CD8-positive, alpha-beta memory T cell (primary cell): ENCODE measurements around the gene ZFYVE26. TPM values are rescaled to one million over a fixed set of nuclear protein-coding genes. Genes with fewer than 3 reads are reported as not detected.
"Not testable (repeated sequence)": the region's sequence is repeated elsewhere in the genome, so short reads cannot be mapped to it uniquely, and the experiment has no call there.

Experiments used
- CTCF ChIA-PET: fragments of 350-600 bp; sonication (Branson Sonifier 250); formaldehyde crosslinking; loops from one replicate; lab custom pipeline; 2021; ENCODE audit warnings: antibody characterized with exemption; lab: Charles Lee
- POLR2A ChIA-PET: fragments of 350-600 bp; sonication (Branson Sonifier 250); formaldehyde crosslinking; loops from one replicate; lab custom pipeline; 2021; ENCODE audit warnings: antibody characterized with exemption; lab: Charles Lee
- DNase-seq, 5 donors: peaks; one replicate each; pipeline versions ENCODE4 v3.0.0 to v3.0.0-alpha.2; 2020 to 2022; ENCODE audit warnings: mixed read lengths in 1 of 5
- H3K27ac ChIP-seq: one replicate; pipeline ENCODE4 v1.7.0; 2013; ENCODE audit warnings: low read depth, mild to moderate bottlenecking, low read length, moderate library complexity
- H3K27me3 ChIP-seq: 2 replicates; pipeline ENCODE4 v1.7.0; 2013; ENCODE audit warnings: low read length, mild to moderate bottlenecking; ENCODE audit not compliant: insufficient read depth, poor library complexity, severe bottlenecking
- H3K36me3 ChIP-seq: 2 replicates; pipeline ENCODE4 v1.7.0; 2013; ENCODE audit warnings: mild to moderate bottlenecking, low read length, moderate library complexity; ENCODE audit not compliant: insufficient read depth
- H3K4me1 ChIP-seq: 2 replicates; pipeline ENCODE4 v1.7.0; 2013; ENCODE audit warnings: mild to moderate bottlenecking, low read length, moderate library complexity; ENCODE audit not compliant: insufficient read depth
- H3K4me3 ChIP-seq: 2 replicates; pipeline ENCODE4 v1.7.0; 2013; ENCODE audit warnings: mild to moderate bottlenecking, low read length
- H3K9me3 ChIP-seq: 2 replicates; pipeline ENCODE4 v1.7.0; 2013; ENCODE audit warnings: mild to moderate bottlenecking, low read length
- H3K27ac Mint-ChIP-seq, 8 donors: one replicate each; pipeline ENCODE4 v1.8.0; 2020 to 2021; ENCODE audit warnings: mixed read lengths in 8 of 8, mild to moderate bottlenecking in 6 of 8, inconsistent platforms in 3 of 8, moderate library complexity in 3 of 8
- H3K27me3 Mint-ChIP-seq, 2 donors: one replicate each; pipeline ENCODE4 v1.8.0; 2020 to 2021; ENCODE audit warnings: mixed read lengths in 2 of 2, mild to moderate bottlenecking in 1 of 2, moderate library complexity in 1 of 2
- H3K36me3 Mint-ChIP-seq, 3 donors: one replicate each; pipeline ENCODE4 v1.8.0; 2020 to 2021; ENCODE audit warnings: mixed read lengths in 3 of 3, inconsistent platforms in 1 of 3, mild to moderate bottlenecking in 1 of 3
- H3K4me1 Mint-ChIP-seq, 3 donors: one replicate each; pipeline ENCODE4 v1.8.0; 2020 to 2021; ENCODE audit warnings: mixed read lengths in 3 of 3, inconsistent platforms in 1 of 3, mild to moderate bottlenecking in 1 of 3
- H3K4me3 Mint-ChIP-seq, 7 donors: one replicate each; pipeline ENCODE4 v1.8.0; 2020 to 2021; ENCODE audit warnings: mixed read lengths in 7 of 7, mild to moderate bottlenecking in 6 of 7, moderate library complexity in 4 of 7, inconsistent platforms in 2 of 7
- H3K9me3 Mint-ChIP-seq, 5 donors: one replicate each; pipeline ENCODE4 v1.8.0; 2020 to 2022; ENCODE audit warnings: mixed read lengths in 5 of 5, mild to moderate bottlenecking in 3 of 5, moderate library complexity in 2 of 5, inconsistent platforms in 1 of 5
- polyA plus RNA-seq: library from polyadenylated mRNA; unstranded; fragments of 300-500 nt; fragmentation: Illumina TruSeq; gene quantifications from one replicate; pipeline ENCODE4 v1.2.3, GENCODE V29; 2021
- total RNA-seq, 2 experiments: library from RNA; stranded (reverse); gene quantifications; one replicate each; pipeline ENCODE4 v1.2.3, GENCODE V29; 2021

The ZFYVE26 gene
- total and polyA plus RNA-seq, 3 experiments from 2014 or later, result 4.1 to 19.9 (median 19.0) TPM

GRCh38 chr14:67727361-67727760, 89.0 kb downstream of the ZFYVE26 start:
- H3K4me3 Mint-ChIP-seq, result no peak overlapping the region
- Histone ChIP-seq H3K9me3 (no peaks in the 10 kb centered on the region), H3K4me1 (no peaks in the 10 kb centered on the region), H3K4me3 (no peak overlapping the region), H3K36me3 (no peaks in the 10 kb centered on the region), H3K27me3 (peaks cover 14% of the 10 kb centered on the region), H3K27ac (no peak overlapping the region)
- H3K36me3 Mint-ChIP-seq, result peaks cover 0 to 6% (median 0%) of the 10 kb centered on the region in 3 donors
- ChIA-PET CTCF (interaction anchor here (1.4 kb wide), 1 partner anchor 16 kb away, joined by 4 read pairs; no protein-coding TSS in a partner anchor), POLR2A (no interaction called here)
- peaks cover 16 to 34% of the 10 kb centered on the region in 2 donors for H3K27me3 Mint-ChIP-seq
- H3K27ac Mint-ChIP-seq, result no peak overlapping the region
- DNase-seq, result no peak
- H3K9me3 Mint-ChIP-seq, result no peaks in the 10 kb centered on the region
- H3K4me1 Mint-ChIP-seq, result peaks cover 3 to 7% (median 4%) of the 10 kb centered on the region in 3 donors

DNA sequence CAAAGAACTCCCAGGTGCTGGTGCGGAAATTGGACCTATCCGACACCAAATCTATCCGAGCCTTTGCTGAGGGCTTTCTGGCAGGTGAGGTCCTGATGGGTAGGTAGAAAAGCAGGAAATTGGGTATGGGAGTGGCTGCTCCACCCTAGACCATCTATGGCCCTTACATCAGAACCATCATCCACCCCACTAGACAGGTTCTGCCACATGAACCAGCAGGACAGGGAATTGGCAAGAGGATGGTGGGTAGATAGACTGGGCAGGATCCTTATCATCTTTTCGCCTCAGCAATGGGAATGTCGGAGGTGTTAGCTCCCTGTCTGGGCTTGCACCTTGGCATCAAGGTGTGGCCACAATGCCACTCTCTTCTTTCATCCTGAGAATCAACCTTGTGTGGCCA, 91.2 kb downstream of the ZFYVE26 start:
- H3K27me3 Mint-ChIP-seq, result peaks cover 16 to 45% of the 10 kb centered on the region in 2 donors
- CTCF ChIA-PET, result no interaction called here

GRCh38 chr14:67722293-67722692, 94.1 kb downstream of the ZFYVE26 start:
- peaks cover 16 to 50% of the 10 kb centered on the region in 2 donors for H3K27me3 Mint-ChIP-seq
- H3K27ac Mint-ChIP-seq, result peak overlapping the region in 1 of 8 donors; percentile 40
- no peak for DNase-seq
- ChIA-PET POLR2A (no interaction called here), CTCF (no interaction called here)
- no peaks in the 10 kb centered on the region for H3K4me1 ChIP-seq
- peaks cover 14% of the 10 kb centered on the region for H3K27me3 ChIP-seq
- H3K36me3 Mint-ChIP-seq, result no peaks in the 10 kb centered on the region
- H3K4me1 Mint-ChIP-seq, result peaks cover 3 to 10% (median 5%) of the 10 kb centered on the region in 3 donors
- H3K9me3 ChIP-seq, result no peaks in the 10 kb centered on the region
- H3K4me3 Mint-ChIP-seq, result no peak overlapping the region
- no peak overlapping the region for H3K27ac ChIP-seq
- no peaks in the 10 kb centered on the region for H3K9me3 Mint-ChIP-seq
- no peak overlapping the region for H3K4me3 ChIP-seq
- H3K36me3 ChIP-seq, result no peaks in the 10 kb centered on the region

More for the DNA sequence above, 91.2 kb downstream of the ZFYVE26 start:
- H3K4me1 ChIP-seq, result no peaks in the 10 kb centered on the region
- no peak for DNase-seq
- Mint-ChIP-seq H3K36me3 (peaks cover 0 to 6% (median 0%) of the 10 kb centered on the region in 3 donors), H3K9me3 (no peaks in the 10 kb centered on the region), H3K27ac (no peak overlapping the region), H3K4me1 (peaks cover 3 to 10% (median 5%) of the 10 kb centered on the region in 3 donors), H3K4me3 (no peak overlapping the region)
- H3K4me3 ChIP-seq, result no peak overlapping the region
- H3K36me3 ChIP-seq, result no peaks in the 10 kb centered on the region
- H3K27ac ChIP-seq, result no peak overlapping the region
- no peaks in the 10 kb centered on the region for H3K9me3 ChIP-seq
- H3K27me3 ChIP-seq, result peaks cover 14% of the 10 kb centered on the region
- POLR2A ChIA-PET, result no interaction called here

DNA sequence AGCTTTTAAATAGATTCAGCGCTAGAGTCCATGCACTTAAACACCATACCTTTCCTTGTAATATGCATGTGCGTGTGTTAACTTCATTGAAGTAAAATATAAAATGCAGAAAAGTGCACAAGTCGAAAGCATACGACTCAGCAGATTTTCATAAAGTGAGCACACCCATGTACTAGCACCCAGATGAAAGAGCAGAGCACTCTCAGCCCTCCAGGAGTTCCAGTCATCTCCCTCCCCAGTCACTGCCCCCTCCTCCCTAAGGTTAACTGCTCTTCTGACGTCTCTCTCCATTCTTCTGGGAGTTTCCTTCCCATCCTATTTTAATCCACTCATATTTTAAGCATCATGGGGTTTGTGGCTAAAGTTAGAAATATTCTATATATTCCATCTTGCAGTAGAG, 94.5 kb downstream of the ZFYVE26 start:
- Mint-ChIP-seq H3K27ac (no peak overlapping the region), H3K36me3 (no peaks in the 10 kb centered on the region), H3K4me3 (no peak overlapping the region), H3K4me1 (peaks cover 3 to 10% (median 5%) of the 10 kb centered on the region in 3 donors), H3K27me3 (peaks cover 16 to 50% of the 10 kb centered on the region in 2 donors), H3K9me3 (no peaks in the 10 kb centered on the region)
- Histone ChIP-seq H3K4me3 (no peak overlapping the region), H3K9me3 (no peaks in the 10 kb centered on the region), H3K27me3 (peaks cover 14% of the 10 kb centered on the region), H3K4me1 (no peaks in the 10 kb centered on the region), H3K36me3 (no peaks in the 10 kb centered on the region), H3K27ac (no peak overlapping the region)
- POLR2A ChIA-PET, result no interaction called here
- CTCF ChIA-PET, result no interaction called here
- no peak for DNase-seq

GRCh38 chr14:67719866-67720265, 96.5 kb downstream of the ZFYVE26 start:
- H3K4me1 Mint-ChIP-seq, result peaks cover 3 to 10% (median 5%) of the 10 kb centered on the region in 3 donors
- H3K4me3 Mint-ChIP-seq, result no peak overlapping the region
- DNase-seq, result no peak
- no peaks in the 10 kb centered on the region for H3K36me3 Mint-ChIP-seq
- H3K4me3 ChIP-seq, result no peak overlapping the region
- H3K4me1 ChIP-seq, result no peaks in the 10 kb centered on the region
- no peak overlapping the region for H3K27ac Mint-ChIP-seq
- CTCF ChIA-PET, result no interaction called here
- no peaks in the 10 kb centered on the region for H3K9me3 Mint-ChIP-seq
- no peak overlapping the region for H3K27ac ChIP-seq
- POLR2A ChIA-PET, result no interaction called here
- H3K9me3 ChIP-seq, result no peaks in the 10 kb centered on the region
- no peaks in the 10 kb centered on the region for H3K36me3 ChIP-seq
- peaks cover 9% of the 10 kb centered on the region for H3K27me3 ChIP-seq
- H3K27me3 Mint-ChIP-seq, result peaks cover 14 to 38% of the 10 kb centered on the region in 2 donors

DNA sequence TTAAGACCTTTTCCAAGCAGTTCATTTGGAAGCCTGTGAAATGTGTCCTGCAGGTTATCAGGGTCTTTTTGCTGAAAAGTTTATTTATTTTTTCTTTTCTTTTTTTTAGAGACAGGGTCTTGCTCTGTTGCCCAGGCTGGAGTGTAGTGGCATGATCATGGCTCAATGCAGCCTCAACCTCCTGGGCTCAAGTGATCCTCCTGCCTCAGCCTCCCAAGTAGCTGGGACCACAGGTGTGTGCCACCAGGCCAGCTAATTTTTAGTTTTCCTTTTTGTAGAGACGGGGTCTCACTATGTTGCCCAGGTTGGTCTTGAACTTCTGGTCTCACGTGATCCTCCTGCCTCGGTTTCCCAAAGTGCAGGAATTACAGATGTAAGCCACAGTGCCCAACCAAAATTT, 97.0 kb downstream of the ZFYVE26 start:
- H3K27ac Mint-ChIP-seq, H3K4me3 ChIP-seq, POLR2A ChIA-PET, H3K9me3 Mint-ChIP-seq, H3K36me3 ChIP-seq, H3K27ac ChIP-seq, H3K9me3 ChIP-seq, H3K4me1 ChIP-seq, H3K27me3 ChIP-seq, CTCF ChIA-PET, H3K36me3 Mint-ChIP-seq, DNase-seq, H3K4me3 Mint-ChIP-seq: not testable (repeated sequence)
- H3K4me1 Mint-ChIP-seq, result peaks cover 3 to 10% (median 5%) of the 10 kb centered on the region in 3 donors
- H3K27me3 Mint-ChIP-seq, result peaks cover 9 to 35% of the 10 kb centered on the region in 2 donors

DNA sequence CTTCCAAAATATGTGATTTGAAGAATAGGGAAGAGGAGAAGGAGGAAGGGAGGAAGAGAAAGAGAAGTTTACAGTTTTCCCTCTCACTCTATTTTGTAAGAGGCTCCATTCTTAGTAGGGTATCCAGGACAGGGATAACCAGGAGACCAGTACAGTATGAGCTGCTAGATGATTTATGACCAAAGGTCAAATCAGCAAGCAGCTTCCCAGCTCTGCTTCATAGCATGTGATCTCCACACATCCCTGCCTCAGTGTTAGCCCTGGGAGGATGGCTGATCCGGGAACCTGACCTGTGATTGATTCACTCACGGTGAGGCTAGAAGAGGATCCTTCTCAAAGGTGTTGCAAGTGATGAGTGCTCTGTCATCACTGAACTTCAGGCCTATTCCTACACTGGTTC, 98.1 kb downstream of the ZFYVE26 start:
- ChIA-PET CTCF (no interaction called here), POLR2A (no interaction called here)
- H3K36me3 Mint-ChIP-seq, result no peaks in the 10 kb centered on the region
- no peaks in the 10 kb centered on the region for H3K9me3 ChIP-seq
- peaks cover 3 to 10% (median 5%) of the 10 kb centered on the region in 3 donors for H3K4me1 Mint-ChIP-seq
- no peak overlapping the region for H3K27ac Mint-ChIP-seq
- H3K4me1 ChIP-seq, result no peaks in the 10 kb centered on the region
- no peak overlapping the region for H3K4me3 Mint-ChIP-seq
- H3K36me3 ChIP-seq, result no peaks in the 10 kb centered on the region
- H3K27me3 Mint-ChIP-seq, result peaks cover 6 to 24% of the 10 kb centered on the region in 2 donors
- H3K4me3 ChIP-seq, result no peak overlapping the region
- no peaks in the 10 kb centered on the region for H3K27me3 ChIP-seq
- no peaks in the 10 kb centered on the region for H3K9me3 Mint-ChIP-seq
- no peak overlapping the region for H3K27ac ChIP-seq
- DNase-seq, result no peak

DNA sequence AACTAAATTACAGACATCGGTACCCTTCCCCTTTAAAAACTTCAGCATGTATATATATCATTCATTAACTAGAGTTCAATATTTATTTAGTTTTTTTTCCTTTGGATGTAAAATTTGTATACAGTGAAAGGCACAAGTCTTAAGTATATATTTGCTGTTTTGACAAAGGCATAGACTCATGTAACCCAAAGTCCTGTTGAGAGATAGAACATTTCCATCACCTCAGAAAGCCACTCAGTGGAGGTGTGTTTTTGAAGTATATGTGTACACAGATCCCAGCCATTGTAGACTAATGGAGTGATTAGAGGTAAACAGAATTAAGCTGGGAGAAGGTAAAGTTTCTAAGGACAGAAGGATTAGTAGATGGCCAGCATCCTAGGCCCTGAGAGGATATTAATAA, 99.3 kb downstream of the ZFYVE26 start:
- Histone ChIP-seq H3K4me3 (no peak overlapping the region), H3K9me3 (no peaks in the 10 kb centered on the region), H3K27ac (no peak overlapping the region), H3K27me3 (no peaks in the 10 kb centered on the region), H3K36me3 (no peaks in the 10 kb centered on the region), H3K4me1 (no peaks in the 10 kb centered on the region)
- no peaks in the 10 kb centered on the region for H3K9me3 Mint-ChIP-seq
- no peak for DNase-seq
- no peaks in the 10 kb centered on the region for H3K4me1 Mint-ChIP-seq
- no peak overlapping the region for H3K27ac Mint-ChIP-seq
- peaks cover 0 to 13% of the 10 kb centered on the region in 2 donors for H3K27me3 Mint-ChIP-seq
- no peaks in the 10 kb centered on the region for H3K36me3 Mint-ChIP-seq
- H3K4me3 Mint-ChIP-seq, result no peak overlapping the region
- ChIA-PET CTCF (no interaction called here), POLR2A (no interaction called here)
